ENCODE measurements around the gene PLA2G4D. TPM values are rescaled to one million over a fixed set of nuclear protein-coding genes. Genes with fewer than 3 reads are reported as not detected.

PLA2G4D gene
- total and polyA plus RNA-seq, 2 experiments from 2014 or later, result 0.07 to 0.15 TPM

GRCh38 chr15:42033214-42033873 lies 61.0 kb downstream of the PLA2G4D start:
- H3K9me3 Mint-ChIP-seq, result peaks cover 8% of the 10 kb centered on the region
- Histone ChIP-seq H3K79me2 (replicated peaks; ENCODE audit: insufficient read depth) (no peaks in the 10 kb centered on the region), H4K20me1 (replicated peaks; ENCODE audit: insufficient read depth) (no peaks in the 10 kb centered on the region), H3K9me2 (ENCODE audit: insufficient read depth) (no peaks in the 10 kb centered on the region), H3F3A (replicated peaks; ENCODE audit: low read depth) (no peaks in the 10 kb centered on the region), H3K4me2 (no peak overlapping the region), H3K27me3 (ENCODE audit: insufficient read depth) (no peaks in the 10 kb centered on the region), H3K36me3 (ENCODE audit: insufficient read depth) (no peaks in the 10 kb centered on the region), H3K4me3 (no peak overlapping the region), H3K4me1 (ENCODE audit: insufficient read depth) (peaks cover 14% of the 10 kb centered on the region), H2AFZ (no peak overlapping the region), H3K27ac (ENCODE audit: low read depth) (no peak overlapping the region)
- peaks cover 8% of the 10 kb centered on the region for H3K4me1 Mint-ChIP-seq
- peaks cover 7% of the 10 kb centered on the region; the same call in 2 of the 3 replicates for H3K36me3 Mint-ChIP-seq (ENCODE audit: low read depth)
- ATAC-seq (no peak), DNase-seq (ENCODE audit: low spot score) (no peak)
- H3K27ac Mint-ChIP-seq, result no peak overlapping the region
- H3K27me3 Mint-ChIP-seq (ENCODE audit: insufficient read depth, low read depth, poor library complexity), result peaks cover 3% of the 10 kb centered on the region
- H3K4me3 Mint-ChIP-seq, result no peak overlapping the region
- TF ChIP-seq, protein P1, sequence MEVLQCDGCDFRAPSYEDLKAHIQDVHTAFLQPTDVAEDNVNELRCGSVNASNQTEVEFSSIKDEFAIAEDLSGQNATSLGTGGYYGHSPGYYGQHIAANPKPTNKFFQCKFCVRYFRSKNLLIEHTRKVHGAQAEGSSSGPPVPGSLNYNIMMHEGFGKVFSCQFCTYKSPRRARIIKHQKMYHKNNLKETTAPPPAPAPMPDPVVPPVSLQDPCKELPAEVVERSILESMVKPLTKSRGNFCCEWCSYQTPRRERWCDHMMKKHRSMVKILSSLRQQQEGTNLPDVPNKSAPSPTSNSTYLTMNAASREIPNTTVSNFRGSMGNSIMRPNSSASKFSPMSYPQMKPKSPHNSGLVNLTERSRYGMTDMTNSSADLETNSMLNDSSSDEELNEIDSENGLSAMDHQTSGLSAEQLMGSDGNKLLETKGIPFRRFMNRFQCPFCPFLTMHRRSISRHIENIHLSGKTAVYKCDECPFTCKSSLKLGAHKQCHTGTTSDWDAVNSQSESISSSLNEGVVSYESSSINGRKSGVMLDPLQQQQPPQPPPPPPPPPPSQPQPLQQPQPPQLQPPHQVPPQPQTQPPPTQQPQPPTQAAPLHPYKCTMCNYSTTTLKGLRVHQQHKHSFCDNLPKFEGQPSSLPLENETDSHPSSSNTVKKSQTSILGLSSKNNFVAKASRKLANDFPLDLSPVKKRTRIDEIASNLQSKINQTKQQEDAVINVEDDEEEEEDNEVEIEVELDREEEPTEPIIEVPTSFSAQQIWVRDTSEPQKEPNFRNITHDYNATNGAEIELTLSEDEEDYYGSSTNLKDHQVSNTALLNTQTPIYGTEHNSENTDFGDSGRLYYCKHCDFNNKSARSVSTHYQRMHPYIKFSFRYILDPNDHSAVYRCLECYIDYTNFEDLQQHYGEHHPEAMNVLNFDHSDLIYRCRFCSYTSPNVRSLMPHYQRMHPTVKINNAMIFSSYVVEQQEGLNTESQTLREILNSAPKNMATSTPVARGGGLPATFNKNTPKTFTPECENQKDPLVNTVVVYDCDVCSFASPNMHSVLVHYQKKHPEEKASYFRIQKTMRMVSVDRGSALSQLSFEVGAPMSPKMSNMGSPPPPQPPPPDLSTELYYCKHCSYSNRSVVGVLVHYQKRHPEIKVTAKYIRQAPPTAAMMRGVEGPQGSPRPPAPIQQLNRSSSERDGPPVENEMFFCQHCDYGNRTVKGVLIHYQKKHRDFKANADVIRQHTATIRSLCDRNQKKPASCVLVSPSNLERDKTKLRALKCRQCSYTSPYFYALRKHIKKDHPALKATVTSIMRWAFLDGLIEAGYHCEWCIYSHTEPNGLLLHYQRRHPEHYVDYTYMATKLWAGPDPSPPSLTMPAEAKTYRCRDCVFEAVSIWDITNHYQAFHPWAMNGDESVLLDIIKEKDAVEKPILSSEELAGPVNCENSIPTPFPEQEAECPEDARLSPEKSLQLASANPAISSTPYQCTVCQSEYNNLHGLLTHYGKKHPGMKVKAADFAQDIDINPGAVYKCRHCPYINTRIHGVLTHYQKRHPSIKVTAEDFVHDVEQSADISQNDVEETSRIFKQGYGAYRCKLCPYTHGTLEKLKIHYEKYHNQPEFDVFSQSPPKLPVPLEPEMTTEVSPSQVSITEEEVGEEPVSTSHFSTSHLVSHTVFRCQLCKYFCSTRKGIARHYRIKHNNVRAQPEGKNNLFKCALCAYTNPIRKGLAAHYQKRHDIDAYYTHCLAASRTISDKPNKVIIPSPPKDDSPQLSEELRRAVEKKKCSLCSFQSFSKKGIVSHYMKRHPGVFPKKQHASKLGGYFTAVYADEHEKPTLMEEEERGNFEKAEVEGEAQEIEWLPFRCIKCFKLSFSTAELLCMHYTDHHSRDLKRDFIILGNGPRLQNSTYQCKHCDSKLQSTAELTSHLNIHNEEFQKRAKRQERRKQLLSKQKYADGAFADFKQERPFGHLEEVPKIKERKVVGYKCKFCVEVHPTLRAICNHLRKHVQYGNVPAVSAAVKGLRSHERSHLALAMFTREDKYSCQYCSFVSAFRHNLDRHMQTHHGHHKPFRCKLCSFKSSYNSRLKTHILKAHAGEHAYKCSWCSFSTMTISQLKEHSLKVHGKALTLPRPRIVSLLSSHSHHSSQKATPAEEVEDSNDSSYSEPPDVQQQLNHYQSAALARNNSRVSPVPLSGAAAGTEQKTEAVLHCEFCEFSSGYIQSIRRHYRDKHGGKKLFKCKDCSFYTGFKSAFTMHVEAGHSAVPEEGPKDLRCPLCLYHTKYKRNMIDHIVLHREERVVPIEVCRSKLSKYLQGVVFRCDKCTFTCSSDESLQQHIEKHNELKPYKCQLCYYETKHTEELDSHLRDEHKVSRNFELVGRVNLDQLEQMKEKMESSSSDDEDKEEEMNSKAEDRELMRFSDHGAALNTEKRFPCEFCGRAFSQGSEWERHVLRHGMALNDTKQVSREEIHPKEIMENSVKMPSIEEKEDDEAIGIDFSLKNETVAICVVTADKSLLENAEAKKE (CRISPR knock-in tag; IDR thresholded peaks at IDR 0.05), result no peak
- TF ChIP-seq, protein P2, sequence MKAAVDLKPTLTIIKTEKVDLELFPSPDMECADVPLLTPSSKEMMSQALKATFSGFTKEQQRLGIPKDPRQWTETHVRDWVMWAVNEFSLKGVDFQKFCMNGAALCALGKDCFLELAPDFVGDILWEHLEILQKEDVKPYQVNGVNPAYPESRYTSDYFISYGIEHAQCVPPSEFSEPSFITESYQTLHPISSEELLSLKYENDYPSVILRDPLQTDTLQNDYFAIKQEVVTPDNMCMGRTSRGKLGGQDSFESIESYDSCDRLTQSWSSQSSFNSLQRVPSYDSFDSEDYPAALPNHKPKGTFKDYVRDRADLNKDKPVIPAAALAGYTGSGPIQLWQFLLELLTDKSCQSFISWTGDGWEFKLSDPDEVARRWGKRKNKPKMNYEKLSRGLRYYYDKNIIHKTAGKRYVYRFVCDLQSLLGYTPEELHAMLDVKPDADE (IDR thresholded peaks at IDR 0.05), result no peak
